ENCODE data around the gene NANOS3. TPM values are rescaled to one million over a fixed set of nuclear protein-coding genes. Genes with fewer than 3 reads are reported as not detected.

The NANOS3 gene
- total and polyA plus RNA-seq, 2 of the 13 experiments (the other 11 are each of a cell fraction or from before 2014, with no cell fraction given) = 0.21 TPM; not detected in 1

DNA sequence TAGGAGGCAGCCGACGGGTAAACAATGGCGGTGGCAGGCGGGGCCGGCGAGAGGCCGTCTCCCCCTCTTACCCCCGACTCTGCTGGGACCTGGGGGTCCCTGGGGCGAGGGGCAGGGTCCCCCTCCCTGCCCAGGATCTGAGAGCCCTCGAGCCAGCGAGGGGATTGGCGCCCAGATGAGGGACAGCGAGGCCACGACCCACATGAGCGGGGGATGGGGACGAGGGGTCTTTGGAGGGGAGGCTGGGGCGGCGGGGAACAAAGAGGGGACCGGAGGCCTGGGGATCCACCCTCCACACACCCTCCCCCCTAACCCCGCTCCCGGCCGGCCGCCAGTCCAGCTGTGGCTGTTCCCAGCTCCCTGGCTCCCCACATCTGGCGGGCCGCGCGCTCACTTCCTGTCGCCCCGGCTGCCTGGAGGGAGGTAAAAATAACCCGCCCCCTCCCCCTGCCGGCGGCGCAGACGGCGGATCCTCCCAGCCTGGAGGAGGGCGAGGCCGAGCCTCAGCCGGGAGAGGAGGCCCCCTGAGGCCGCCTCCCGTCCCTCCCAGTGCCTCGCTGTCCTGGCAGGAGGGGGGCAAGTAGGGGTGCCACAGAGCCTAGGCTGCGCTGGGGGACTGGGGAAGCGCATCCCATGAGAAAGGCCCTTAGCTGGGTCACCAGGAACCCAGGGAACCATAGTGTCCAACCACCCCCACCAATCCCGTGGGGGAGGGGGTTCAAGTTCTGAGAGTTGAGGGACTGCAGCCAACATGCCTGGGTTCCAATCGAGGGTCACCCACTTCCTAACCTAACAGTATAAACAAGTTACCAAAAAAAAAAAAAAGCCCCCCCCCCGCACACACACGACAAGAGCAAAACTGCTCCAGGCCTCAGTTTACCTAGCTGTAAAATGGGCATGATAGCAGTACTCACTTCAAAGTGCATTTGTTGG lies 29.3 kb upstream of the NANOS3 start (continued):
- TF ChIP-seq, protein P1, sequence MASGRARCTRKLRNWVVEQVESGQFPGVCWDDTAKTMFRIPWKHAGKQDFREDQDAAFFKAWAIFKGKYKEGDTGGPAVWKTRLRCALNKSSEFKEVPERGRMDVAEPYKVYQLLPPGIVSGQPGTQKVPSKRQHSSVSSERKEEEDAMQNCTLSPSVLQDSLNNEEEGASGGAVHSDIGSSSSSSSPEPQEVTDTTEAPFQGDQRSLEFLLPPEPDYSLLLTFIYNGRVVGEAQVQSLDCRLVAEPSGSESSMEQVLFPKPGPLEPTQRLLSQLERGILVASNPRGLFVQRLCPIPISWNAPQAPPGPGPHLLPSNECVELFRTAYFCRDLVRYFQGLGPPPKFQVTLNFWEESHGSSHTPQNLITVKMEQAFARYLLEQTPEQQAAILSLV (CRISPR knock-in tag; IDR thresholded peaks at IDR 0.05; ENCODE audit: borderline replicate concordance) = no peak; the same call in 1 of the 2 replicates
- no peak for TF ChIP-seq ZSCAN30 (CRISPR knock-in tag; IDR thresholded peaks at IDR 0.05)
- TF ChIP-seq ZNF354B (CRISPR knock-in tag; IDR thresholded peaks at IDR 0.05) = no peak
- TF ChIP-seq RAD51 (IDR thresholded peaks at IDR 0.05; ENCODE audit: borderline replicate concordance) = no peak
- TF ChIP-seq ZNF792 (CRISPR knock-in tag; IDR thresholded peaks at IDR 0.05) = no peak
- TF ChIP-seq CREB1 (IDR thresholded peaks at IDR 0.05) = no peak
- no peak for TF ChIP-seq CREB1 (CRISPR knock-in tag; IDR thresholded peaks at IDR 0.05)
- TF ChIP-seq, protein P2, sequence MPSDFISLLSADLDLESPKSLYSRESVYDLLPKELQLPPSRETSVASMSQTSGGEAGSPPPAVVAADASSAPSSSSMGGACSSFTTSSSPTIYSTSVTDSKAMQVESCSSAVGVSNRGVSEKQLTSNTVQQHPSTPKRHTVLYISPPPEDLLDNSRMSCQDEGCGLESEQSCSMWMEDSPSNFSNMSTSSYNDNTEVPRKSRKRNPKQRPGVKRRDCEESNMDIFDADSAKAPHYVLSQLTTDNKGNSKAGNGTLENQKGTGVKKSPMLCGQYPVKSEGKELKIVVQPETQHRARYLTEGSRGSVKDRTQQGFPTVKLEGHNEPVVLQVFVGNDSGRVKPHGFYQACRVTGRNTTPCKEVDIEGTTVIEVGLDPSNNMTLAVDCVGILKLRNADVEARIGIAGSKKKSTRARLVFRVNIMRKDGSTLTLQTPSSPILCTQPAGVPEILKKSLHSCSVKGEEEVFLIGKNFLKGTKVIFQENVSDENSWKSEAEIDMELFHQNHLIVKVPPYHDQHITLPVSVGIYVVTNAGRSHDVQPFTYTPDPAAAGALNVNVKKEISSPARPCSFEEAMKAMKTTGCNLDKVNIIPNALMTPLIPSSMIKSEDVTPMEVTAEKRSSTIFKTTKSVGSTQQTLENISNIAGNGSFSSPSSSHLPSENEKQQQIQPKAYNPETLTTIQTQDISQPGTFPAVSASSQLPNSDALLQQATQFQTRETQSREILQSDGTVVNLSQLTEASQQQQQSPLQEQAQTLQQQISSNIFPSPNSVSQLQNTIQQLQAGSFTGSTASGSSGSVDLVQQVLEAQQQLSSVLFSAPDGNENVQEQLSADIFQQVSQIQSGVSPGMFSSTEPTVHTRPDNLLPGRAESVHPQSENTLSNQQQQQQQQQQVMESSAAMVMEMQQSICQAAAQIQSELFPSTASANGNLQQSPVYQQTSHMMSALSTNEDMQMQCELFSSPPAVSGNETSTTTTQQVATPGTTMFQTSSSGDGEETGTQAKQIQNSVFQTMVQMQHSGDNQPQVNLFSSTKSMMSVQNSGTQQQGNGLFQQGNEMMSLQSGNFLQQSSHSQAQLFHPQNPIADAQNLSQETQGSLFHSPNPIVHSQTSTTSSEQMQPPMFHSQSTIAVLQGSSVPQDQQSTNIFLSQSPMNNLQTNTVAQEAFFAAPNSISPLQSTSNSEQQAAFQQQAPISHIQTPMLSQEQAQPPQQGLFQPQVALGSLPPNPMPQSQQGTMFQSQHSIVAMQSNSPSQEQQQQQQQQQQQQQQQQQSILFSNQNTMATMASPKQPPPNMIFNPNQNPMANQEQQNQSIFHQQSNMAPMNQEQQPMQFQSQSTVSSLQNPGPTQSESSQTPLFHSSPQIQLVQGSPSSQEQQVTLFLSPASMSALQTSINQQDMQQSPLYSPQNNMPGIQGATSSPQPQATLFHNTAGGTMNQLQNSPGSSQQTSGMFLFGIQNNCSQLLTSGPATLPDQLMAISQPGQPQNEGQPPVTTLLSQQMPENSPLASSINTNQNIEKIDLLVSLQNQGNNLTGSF (CRISPR knock-in tag; IDR thresholded peaks at IDR 0.05) = no peak
- TF ChIP-seq ZNF713 (CRISPR knock-in tag; IDR thresholded peaks at IDR 0.05) = no peak
- TF ChIP-seq, protein P3, sequence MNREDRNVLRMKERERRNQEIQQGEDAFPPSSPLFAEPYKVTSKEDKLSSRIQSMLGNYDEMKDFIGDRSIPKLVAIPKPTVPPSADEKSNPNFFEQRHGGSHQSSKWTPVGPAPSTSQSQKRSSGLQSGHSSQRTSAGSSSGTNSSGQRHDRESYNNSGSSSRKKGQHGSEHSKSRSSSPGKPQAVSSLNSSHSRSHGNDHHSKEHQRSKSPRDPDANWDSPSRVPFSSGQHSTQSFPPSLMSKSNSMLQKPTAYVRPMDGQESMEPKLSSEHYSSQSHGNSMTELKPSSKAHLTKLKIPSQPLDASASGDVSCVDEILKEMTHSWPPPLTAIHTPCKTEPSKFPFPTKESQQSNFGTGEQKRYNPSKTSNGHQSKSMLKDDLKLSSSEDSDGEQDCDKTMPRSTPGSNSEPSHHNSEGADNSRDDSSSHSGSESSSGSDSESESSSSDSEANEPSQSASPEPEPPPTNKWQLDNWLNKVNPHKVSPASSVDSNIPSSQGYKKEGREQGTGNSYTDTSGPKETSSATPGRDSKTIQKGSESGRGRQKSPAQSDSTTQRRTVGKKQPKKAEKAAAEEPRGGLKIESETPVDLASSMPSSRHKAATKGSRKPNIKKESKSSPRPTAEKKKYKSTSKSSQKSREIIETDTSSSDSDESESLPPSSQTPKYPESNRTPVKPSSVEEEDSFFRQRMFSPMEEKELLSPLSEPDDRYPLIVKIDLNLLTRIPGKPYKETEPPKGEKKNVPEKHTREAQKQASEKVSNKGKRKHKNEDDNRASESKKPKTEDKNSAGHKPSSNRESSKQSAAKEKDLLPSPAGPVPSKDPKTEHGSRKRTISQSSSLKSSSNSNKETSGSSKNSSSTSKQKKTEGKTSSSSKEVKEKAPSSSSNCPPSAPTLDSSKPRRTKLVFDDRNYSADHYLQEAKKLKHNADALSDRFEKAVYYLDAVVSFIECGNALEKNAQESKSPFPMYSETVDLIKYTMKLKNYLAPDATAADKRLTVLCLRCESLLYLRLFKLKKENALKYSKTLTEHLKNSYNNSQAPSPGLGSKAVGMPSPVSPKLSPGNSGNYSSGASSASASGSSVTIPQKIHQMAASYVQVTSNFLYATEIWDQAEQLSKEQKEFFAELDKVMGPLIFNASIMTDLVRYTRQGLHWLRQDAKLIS (CRISPR knock-in tag; IDR thresholded peaks at IDR 0.05) = no peak
- TF ChIP-seq, protein P4, sequence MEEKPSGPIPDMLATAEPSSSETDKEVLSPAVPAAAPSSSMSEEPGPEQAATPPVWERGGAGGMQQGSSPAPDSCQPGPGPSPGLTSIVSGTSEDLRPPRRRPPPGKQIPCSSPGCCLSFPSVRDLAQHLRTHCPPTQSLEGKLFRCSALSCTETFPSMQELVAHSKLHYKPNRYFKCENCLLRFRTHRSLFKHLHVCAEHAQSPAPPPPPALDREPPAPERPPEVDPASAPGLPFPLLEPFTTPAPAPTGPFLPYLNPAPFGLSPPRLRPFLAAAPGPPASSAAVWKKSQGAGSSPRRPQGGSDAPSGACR (CRISPR knock-in tag; IDR thresholded peaks at IDR 0.05) = peak; percentile 79; the same call in 1 of the 2 replicates
- no peak for TF ChIP-seq CHD2 (IDR thresholded peaks at IDR 0.05; ENCODE audit: low read depth, low read length)
- no peak; the same call in 1 of the 2 replicates for TF ChIP-seq TARDBP (CRISPR knock-in tag; IDR thresholded peaks at IDR 0.05)
- no peak for TF ChIP-seq MAFK (conservative IDR thresholded peaks at IDR 0.05 in 1 of 2, IDR thresholded peaks at IDR 0.05 in 1 of 2; ENCODE audit: low read length in 2 of 2)
- TF ChIP-seq, protein P5, sequence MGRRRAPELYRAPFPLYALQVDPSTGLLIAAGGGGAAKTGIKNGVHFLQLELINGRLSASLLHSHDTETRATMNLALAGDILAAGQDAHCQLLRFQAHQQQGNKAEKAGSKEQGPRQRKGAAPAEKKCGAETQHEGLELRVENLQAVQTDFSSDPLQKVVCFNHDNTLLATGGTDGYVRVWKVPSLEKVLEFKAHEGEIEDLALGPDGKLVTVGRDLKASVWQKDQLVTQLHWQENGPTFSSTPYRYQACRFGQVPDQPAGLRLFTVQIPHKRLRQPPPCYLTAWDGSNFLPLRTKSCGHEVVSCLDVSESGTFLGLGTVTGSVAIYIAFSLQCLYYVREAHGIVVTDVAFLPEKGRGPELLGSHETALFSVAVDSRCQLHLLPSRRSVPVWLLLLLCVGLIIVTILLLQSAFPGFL (CRISPR knock-in tag; IDR thresholded peaks at IDR 0.05) = no peak
- TF ChIP-seq, protein P6, sequence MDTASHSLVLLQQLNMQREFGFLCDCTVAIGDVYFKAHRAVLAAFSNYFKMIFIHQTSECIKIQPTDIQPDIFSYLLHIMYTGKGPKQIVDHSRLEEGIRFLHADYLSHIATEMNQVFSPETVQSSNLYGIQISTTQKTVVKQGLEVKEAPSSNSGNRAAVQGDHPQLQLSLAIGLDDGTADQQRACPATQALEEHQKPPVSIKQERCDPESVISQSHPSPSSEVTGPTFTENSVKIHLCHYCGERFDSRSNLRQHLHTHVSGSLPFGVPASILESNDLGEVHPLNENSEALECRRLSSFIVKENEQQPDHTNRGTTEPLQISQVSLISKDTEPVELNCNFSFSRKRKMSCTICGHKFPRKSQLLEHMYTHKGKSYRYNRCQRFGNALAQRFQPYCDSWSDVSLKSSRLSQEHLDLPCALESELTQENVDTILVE (CRISPR knock-in tag; IDR thresholded peaks at IDR 0.05) = no peak

Measured in HepG2 (cell line).